ENCODE results near the gene DUSP15.

Gene DUSP15

GRCh38 chr20:31813611-31814010 is 56.7 kb downstream of the DUSP15 start:
- no peaks in the 10 kb centered on the region for H3K9me3 ChIP-seq (ENCODE audit: insufficient read depth, low read depth, low read length)
- H3K9ac ChIP-seq (ENCODE audit: low read depth, low read length) = no peak overlapping the region
- no peaks in the 10 kb centered on the region for H3K27me3 ChIP-seq (ENCODE audit: insufficient read depth, low read length)
- no peak overlapping the region for H3K4me3 ChIP-seq (ENCODE audit: low read length)
- H3K27ac ChIP-seq (ENCODE audit: low read length) = no peak overlapping the region
- peaks cover 8% of the 10 kb centered on the region; the same call in 1 of the 2 replicates for H3K4me1 ChIP-seq (ENCODE audit: insufficient read depth, low read length)
- H3K36me3 ChIP-seq (ENCODE audit: insufficient read depth, low read depth, low read length) = 0 out of 2 replicates have a peak, but pooled peaks cover 2% of the 10 kb centered on the region

GRCh38 chr20:31811796-31812728 is 58.3 kb downstream of the DUSP15 start:
- H3K4me1 ChIP-seq (ENCODE audit: insufficient read depth, low read length) = peaks cover 8% of the 10 kb centered on the region; the same call in 1 of the 2 replicates
- no peak overlapping the region for H3K9ac ChIP-seq (ENCODE audit: low read depth, low read length)
- no peaks in the 10 kb centered on the region for H3K9me3 ChIP-seq (ENCODE audit: insufficient read depth, low read depth, low read length)
- H3K27ac ChIP-seq (ENCODE audit: low read length) = no peak overlapping the region
- no peak overlapping the region for H3K4me3 ChIP-seq (ENCODE audit: low read length)
- H3K36me3 ChIP-seq (ENCODE audit: insufficient read depth, low read depth, low read length) = 0 out of 2 replicates have a peak, but pooled peaks cover 6% of the 10 kb centered on the region
- no peaks in the 10 kb centered on the region for H3K27me3 ChIP-seq (ENCODE audit: insufficient read depth, low read length)

GRCh38 chr20:31811198-31811597 is 59.1 kb downstream of the DUSP15 start:
- Histone ChIP-seq H3K36me3 (ENCODE audit: insufficient read depth, low read depth, low read length) (peaks cover 11% of the 10 kb centered on the region; the same call in 1 of the 2 replicates), H3K4me1 (ENCODE audit: insufficient read depth, low read length) (peaks cover 8% of the 10 kb centered on the region; the same call in 1 of the 2 replicates), H3K27me3 (ENCODE audit: insufficient read depth, low read length) (no peaks in the 10 kb centered on the region), H3K9me3 (ENCODE audit: insufficient read depth, low read depth, low read length) (no peaks in the 10 kb centered on the region), H3K9ac (ENCODE audit: low read depth, low read length) (no peak overlapping the region), H3K27ac (ENCODE audit: low read length) (no peak overlapping the region), H3K4me3 (ENCODE audit: low read length) (no peak overlapping the region)

All from iPS-20b (cell line).